ENCODE measurements around the gene ZC3H18. TPM values are rescaled to one million over a fixed set of nuclear protein-coding genes. Genes with fewer than 3 reads are reported as not detected.

The ZC3H18 gene
- total RNA-seq, 4 donors from 2014 or later = 10.6 to 25.6 (median 17.8) TPM

DNA sequence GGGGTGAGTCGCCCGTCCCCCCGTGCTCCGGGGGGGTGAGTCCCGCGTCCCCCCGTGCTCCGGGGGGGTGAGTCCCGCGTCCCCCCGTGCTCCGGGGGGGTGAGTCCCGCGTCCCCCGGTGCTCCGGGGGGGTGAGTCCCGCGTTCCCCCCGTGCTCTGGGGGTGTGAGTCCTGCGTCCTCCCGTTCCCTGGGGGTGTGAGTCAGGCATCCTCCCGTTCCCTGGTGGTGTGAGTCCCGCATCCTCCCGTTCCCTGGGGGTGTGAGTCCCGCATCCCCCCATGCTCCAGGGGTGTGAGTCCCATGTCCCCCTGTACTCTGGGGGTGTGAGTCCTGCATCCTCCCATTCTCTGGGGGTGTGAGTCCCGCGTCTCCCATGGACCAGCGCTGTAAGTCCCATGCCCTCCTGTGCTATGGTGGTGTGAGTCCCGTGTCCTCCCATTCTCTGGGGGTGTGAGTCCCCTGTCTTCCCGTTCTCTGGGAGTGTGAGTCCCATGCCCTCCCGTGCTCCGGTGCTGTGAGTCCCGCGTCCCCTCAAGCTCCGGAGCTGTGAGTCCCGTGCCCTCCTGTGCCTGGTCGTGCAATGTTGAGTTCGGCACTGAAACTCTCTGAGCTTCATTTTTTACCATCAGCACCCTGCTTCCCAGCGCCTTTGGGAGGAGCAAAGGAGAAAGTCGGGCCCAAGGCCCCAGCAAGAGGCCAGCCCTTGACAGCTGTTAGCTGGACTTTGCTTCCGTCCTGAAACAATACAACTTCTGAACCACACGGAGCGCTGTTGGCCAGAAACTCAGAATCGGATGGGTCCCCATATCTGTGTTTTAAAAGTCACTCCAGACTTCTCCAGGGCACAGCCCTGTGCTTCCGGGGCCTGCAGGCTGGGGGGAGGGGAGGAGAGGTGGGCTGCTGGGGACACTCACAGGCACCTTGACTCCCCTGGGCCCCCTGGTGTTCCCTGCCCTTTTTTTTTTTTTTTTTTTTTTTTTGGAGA is 11.5 kb upstream of the ZC3H18 start:
- DNase-seq (ENCODE audit: low spot score) (no peak), ATAC-seq (ENCODE audit: low FRiP score) (no peak)
- TF ChIP-seq, protein P1, sequence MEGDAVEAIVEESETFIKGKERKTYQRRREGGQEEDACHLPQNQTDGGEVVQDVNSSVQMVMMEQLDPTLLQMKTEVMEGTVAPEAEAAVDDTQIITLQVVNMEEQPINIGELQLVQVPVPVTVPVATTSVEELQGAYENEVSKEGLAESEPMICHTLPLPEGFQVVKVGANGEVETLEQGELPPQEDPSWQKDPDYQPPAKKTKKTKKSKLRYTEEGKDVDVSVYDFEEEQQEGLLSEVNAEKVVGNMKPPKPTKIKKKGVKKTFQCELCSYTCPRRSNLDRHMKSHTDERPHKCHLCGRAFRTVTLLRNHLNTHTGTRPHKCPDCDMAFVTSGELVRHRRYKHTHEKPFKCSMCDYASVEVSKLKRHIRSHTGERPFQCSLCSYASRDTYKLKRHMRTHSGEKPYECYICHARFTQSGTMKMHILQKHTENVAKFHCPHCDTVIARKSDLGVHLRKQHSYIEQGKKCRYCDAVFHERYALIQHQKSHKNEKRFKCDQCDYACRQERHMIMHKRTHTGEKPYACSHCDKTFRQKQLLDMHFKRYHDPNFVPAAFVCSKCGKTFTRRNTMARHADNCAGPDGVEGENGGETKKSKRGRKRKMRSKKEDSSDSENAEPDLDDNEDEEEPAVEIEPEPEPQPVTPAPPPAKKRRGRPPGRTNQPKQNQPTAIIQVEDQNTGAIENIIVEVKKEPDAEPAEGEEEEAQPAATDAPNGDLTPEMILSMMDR (IDR thresholded peaks at IDR 0.05) = no peak

DNA sequence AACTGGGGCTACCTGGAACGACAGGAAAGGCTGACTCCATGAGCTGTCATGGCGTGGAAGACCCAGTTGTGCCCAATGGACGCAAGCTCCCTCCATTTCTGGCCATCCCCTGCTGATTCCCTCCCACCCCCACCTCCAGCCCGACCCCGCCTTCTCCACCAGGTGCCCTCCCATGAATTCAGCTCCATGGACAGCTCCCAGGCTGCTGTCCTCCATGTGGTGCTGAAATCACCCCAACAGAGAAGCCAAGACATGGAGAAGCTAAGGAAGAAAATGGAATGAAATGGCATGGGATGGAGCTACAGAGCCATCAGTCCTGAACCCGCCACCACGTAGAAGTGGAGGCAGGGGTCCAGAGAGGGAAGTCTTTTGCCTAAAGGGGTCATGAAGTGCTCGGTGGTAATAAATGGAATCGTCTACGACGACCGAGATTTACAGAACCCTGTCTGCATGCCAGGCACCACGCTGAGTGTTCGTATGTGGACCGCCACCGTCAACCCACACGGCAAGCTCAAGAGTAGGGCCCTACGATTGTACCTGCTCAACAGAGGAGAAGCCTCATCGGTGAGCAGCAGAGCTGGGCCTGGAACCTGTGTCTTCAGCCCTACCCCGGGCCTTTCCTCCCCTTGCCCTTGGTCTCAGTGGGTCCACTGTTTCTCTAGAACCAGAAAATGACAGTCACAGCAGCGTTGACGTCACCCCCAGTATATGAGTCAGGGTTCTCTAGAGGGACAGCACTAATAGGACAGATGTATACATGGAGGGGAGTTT is 9.3 kb upstream of the ZC3H18 start:
- ATAC-seq (ENCODE audit: low FRiP score) = no peak
- TF ChIP-seq, protein P1 (IDR thresholded peaks at IDR 0.05) = no peak
- DNase-seq (ENCODE audit: low spot score) = no peak

DNA sequence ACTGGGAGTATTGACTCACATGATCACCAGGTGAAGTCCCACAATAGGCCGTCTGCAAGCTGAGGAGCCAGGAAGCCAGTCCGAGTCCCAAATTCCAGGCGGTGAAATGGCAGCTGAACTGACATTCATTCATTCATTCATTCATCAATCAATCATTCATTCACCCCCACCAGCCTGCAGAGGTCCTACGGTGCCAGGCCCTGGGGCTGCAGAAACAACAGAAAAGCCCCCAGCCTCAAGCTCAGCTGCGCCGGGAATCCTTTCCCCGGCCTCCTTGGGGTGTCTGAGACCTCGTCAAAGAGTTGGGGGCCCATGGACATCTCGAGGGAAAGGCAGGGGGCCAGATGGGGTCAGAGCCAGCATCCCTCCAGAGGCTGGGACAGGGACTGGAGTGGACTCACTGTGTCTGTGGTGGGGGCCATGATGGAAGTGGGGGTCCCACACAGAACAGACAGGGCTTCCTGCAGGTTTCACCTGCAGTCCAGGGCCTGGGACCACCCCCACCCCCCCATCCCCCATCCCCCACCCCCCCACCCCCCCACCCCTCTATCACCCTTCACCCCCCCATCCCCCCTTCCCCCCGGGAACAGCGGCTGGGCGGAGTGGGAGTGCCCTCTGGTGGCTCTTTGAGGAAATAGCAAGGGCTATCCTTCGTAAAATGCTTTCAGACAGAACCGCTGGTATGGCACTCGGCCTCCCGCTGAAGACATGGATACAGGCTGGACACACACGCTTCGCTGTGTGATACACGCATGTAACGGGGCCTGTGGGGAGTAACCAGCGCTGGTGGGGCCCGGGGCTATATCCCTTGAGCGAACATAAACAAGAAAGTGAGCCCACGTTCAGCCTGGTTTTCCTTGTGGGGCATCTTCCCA is 8.5 kb upstream of the ZC3H18 start:
- ATAC-seq (ENCODE audit: low FRiP score) (no peak), DNase-seq (ENCODE audit: low spot score) (no peak)
- TF ChIP-seq, protein P1 (IDR thresholded peaks at IDR 0.05) = no peak

DNA sequence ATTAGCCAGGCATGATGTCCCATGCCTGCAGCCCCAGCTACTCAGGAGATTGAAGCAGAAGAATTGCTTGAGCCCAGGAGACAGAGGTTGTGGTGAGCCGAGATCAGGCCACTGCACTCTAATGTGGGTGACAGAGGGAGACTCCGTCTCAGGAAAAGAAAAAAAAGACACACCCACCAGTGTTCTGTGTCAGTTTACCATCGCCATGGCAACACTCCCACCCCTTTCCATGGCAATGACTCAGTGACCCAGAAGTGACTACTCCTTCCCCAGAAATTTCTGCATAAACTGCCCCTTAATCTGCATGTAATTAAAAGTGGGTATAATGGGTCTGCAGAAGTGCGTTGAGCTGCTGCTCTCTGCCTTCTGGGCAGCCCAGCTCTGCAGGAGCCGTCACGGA is 4.0 kb upstream of the ZC3H18 start:
- ATAC-seq (ENCODE audit: low FRiP score) (no peak), DNase-seq (ENCODE audit: low spot score) (no peak)
- TF ChIP-seq, protein P1 (IDR thresholded peaks at IDR 0.05) = no peak

DNA sequence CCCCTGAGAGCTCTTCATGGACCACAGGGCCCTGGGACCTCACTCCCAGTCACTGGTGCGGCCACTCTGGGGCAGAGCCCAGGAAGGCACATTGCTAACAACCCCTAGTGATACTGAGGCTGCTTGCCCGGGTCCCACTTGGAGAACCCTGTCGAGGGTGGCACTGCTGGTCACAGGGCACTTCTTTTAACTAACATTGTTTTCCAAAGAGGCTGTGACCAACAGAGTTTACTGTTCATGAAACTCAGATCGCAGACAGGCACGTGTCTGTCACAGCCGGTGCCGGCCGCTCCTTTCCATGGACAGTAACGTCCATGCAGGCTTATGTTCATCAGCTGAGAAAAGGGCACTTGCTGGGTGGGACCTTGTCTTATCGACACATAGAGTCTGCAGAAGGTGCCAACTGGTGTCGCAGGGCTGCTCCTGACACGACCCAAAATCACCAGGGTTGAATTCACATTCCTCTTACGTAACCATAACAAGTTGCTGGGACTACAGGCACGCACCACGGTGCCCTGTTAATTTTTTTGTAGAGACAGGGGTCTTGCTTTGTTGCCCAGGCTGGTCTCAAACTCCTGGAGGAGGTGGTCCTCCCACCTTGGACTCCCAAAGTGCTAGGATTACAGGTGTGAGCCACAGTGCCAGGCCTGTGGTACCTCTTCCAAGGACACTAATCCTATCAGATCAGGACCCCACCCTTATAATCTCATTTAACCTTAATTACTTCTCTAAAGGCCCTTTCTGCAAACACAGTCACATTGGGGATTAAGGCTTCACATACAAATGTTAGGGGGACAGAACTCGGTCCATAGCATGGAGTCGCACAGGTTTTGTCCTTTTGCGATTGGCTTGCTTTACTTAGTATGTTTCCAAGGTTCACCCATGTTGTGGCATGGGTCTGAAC is 1.2 kb upstream of the ZC3H18 start:
- DNase-seq (ENCODE audit: low spot score) = no peak
- ATAC-seq (ENCODE audit: low FRiP score) = no peak
- TF ChIP-seq, protein P1 (IDR thresholded peaks at IDR 0.05) = no peak

DNA sequence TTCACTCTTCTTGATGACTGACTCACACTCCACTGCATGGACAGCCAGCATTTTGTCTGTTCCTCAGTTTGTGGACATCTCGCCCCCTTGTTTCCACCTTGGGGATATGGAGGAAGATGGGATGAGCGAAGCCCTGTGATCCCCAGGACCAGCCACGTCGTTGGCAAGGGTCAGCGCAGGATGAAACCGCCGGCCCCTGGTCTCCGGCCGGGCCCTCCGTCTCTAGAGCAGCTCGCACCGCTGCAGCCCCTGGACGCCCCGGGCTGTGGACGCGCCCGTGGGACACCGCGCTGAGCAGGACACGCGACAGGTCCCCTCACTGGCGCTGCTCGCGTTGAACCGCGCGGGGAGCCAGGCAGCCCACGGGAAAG is 604 bp upstream of the ZC3H18 start:
- ATAC-seq (ENCODE audit: low FRiP score) (peak; percentile 42), DNase-seq (ENCODE audit: low spot score) (no peak)
- TF ChIP-seq, protein P1 (IDR thresholded peaks at IDR 0.05) = no peak

All from omental fat pad (tissue), 4 donors.